ENCODE measurements around the gene LPP.

LPP gene

GRCh38 chr3:188154014-188154808 lies at the start of gene LPP:
Gene LPP (plus strand): TSS chr3:188154157. CDS start chr3:188406121, 251,964 bp downstream.
- Mint-ChIP-seq H3K36me3 (ENCODE audit: low read depth) (peaks cover 38% of the 10 kb centered on the region), H3K27ac (peak within 1 kb of the TSS; percentile 97), H3K9me3 (peaks cover 3% of the 10 kb centered on the region), H3K4me1 (ENCODE audit: low read depth) (peaks cover 59% of the 10 kb centered on the region), H3K27me3 (no peaks in the 10 kb centered on the region), H3K4me3 (peak within 1 kb of the TSS; percentile 99)
- intact Hi-C loops (cut with micrococcal nuclease) = loop anchor here (2.0 to 10.0 kb wide), 3 partner anchors 117 to 801 kb away; no protein-coding TSS in a partner anchor

- H3K27me3 Mint-ChIP-seq = peaks cover 12% of the 10 kb centered on the region
- peaks cover 7% of the 10 kb centered on the region for H3K9me3 Mint-ChIP-seq
- peaks cover 9% of the 10 kb centered on the region for H3K4me1 Mint-ChIP-seq (ENCODE audit: low read depth)
- no peak overlapping the region for H3K4me3 Mint-ChIP-seq
- intact Hi-C loops (cut with micrococcal nuclease) = no loop called here
- H3K27ac Mint-ChIP-seq = no peak overlapping the region
- H3K36me3 Mint-ChIP-seq (ENCODE audit: low read depth) = no peaks in the 10 kb centered on the region
Observed at GRCh38 chr3:188106006-188106405, 48.0 kb upstream of the LPP start.

- H3K36me3 Mint-ChIP-seq (ENCODE audit: low read depth) = no peaks in the 10 kb centered on the region
- intact Hi-C loops (cut with micrococcal nuclease) = no loop called here
- no peak overlapping the region for H3K27ac Mint-ChIP-seq
- H3K4me1 Mint-ChIP-seq (ENCODE audit: low read depth) = peaks cover 9% of the 10 kb centered on the region
- peaks cover 12% of the 10 kb centered on the region for H3K27me3 Mint-ChIP-seq
- peaks cover 3% of the 10 kb centered on the region for H3K9me3 Mint-ChIP-seq
- no peak overlapping the region for H3K4me3 Mint-ChIP-seq
Observed at GRCh38 chr3:188106454-188106853, 47.5 kb upstream of the LPP start.

GRCh38 chr3:188106887-188107830 lies 46.8 kb upstream of the LPP start:
- intact Hi-C loops (cut with micrococcal nuclease) = no loop called here
- Mint-ChIP-seq H3K27ac (no peak overlapping the region), H3K27me3 (peaks cover 12% of the 10 kb centered on the region), H3K4me1 (ENCODE audit: low read depth) (peaks cover 9% of the 10 kb centered on the region), H3K9me3 (no peaks in the 10 kb centered on the region), H3K36me3 (ENCODE audit: low read depth) (no peaks in the 10 kb centered on the region), H3K4me3 (no peak overlapping the region)

- Mint-ChIP-seq H3K27me3 (peaks cover 12% of the 10 kb centered on the region), H3K4me3 (no peak overlapping the region), H3K9me3 (no peaks in the 10 kb centered on the region), H3K27ac (no peak overlapping the region), H3K4me1 (ENCODE audit: low read depth) (peaks cover 14% of the 10 kb centered on the region), H3K36me3 (ENCODE audit: low read depth) (no peaks in the 10 kb centered on the region)
- intact Hi-C loops (cut with micrococcal nuclease) = no loop called here
Observed at GRCh38 chr3:188108703-188109412, 45.1 kb upstream of the LPP start.

- Mint-ChIP-seq H3K27ac (no peak overlapping the region), H3K27me3 (peaks cover 10% of the 10 kb centered on the region), H3K36me3 (ENCODE audit: low read depth) (no peaks in the 10 kb centered on the region), H3K4me3 (no peak overlapping the region), H3K9me3 (no peaks in the 10 kb centered on the region), H3K4me1 (ENCODE audit: low read depth) (peaks cover 18% of the 10 kb centered on the region)
- intact Hi-C loops (cut with micrococcal nuclease) = no loop called here
Observed at GRCh38 chr3:188111002-188111584, 42.9 kb upstream of the LPP start.

GRCh38 chr3:188113756-188114155 lies 40.2 kb upstream of the LPP start:
- Mint-ChIP-seq H3K36me3 (ENCODE audit: low read depth) (no peaks in the 10 kb centered on the region), H3K9me3 (no peaks in the 10 kb centered on the region), H3K4me3 (no peak overlapping the region), H3K27me3 (peaks cover 2% of the 10 kb centered on the region), H3K27ac (no peak overlapping the region), H3K4me1 (ENCODE audit: low read depth) (peaks cover 18% of the 10 kb centered on the region)
- intact Hi-C loops (cut with micrococcal nuclease) = no loop called here

- H3K27ac Mint-ChIP-seq = no peak overlapping the region
- H3K27me3 Mint-ChIP-seq = peaks cover 2% of the 10 kb centered on the region
- no peak overlapping the region for H3K4me3 Mint-ChIP-seq
- H3K36me3 Mint-ChIP-seq (ENCODE audit: low read depth) = no peaks in the 10 kb centered on the region
- no peaks in the 10 kb centered on the region for H3K9me3 Mint-ChIP-seq
- peaks cover 21% of the 10 kb centered on the region for H3K4me1 Mint-ChIP-seq (ENCODE audit: low read depth)
- intact Hi-C loops (cut with micrococcal nuclease) = no loop called here
Observed at GRCh38 chr3:188119846-188120245, 34.1 kb upstream of the LPP start.

GRCh38 chr3:188122571-188123169 lies 31.3 kb upstream of the LPP start:
- Mint-ChIP-seq H3K4me1 (ENCODE audit: low read depth) (peaks cover 27% of the 10 kb centered on the region), H3K4me3 (no peak overlapping the region), H3K27ac (peak overlapping the region; percentile 66), H3K9me3 (no peaks in the 10 kb centered on the region), H3K36me3 (ENCODE audit: low read depth) (no peaks in the 10 kb centered on the region), H3K27me3 (peaks cover 2% of the 10 kb centered on the region)
- intact Hi-C loops (cut with micrococcal nuclease) = no loop called here

- Mint-ChIP-seq H3K27me3 (peaks cover 2% of the 10 kb centered on the region), H3K36me3 (ENCODE audit: low read depth) (no peaks in the 10 kb centered on the region), H3K9me3 (no peaks in the 10 kb centered on the region), H3K4me1 (ENCODE audit: low read depth) (peaks cover 27% of the 10 kb centered on the region), H3K4me3 (no peak overlapping the region), H3K27ac (no peak overlapping the region)
- intact Hi-C loops (cut with micrococcal nuclease) = no loop called here
Observed at GRCh38 chr3:188123170-188123905, 30.6 kb upstream of the LPP start.

- no peaks in the 10 kb centered on the region for H3K36me3 Mint-ChIP-seq (ENCODE audit: low read depth)
- intact Hi-C loops (cut with micrococcal nuclease) = no loop called here
- H3K9me3 Mint-ChIP-seq = no peaks in the 10 kb centered on the region
- H3K27me3 Mint-ChIP-seq = no peaks in the 10 kb centered on the region
- no peak overlapping the region for H3K4me3 Mint-ChIP-seq
- peaks cover 27% of the 10 kb centered on the region for H3K4me1 Mint-ChIP-seq (ENCODE audit: low read depth)
- H3K27ac Mint-ChIP-seq = no peak overlapping the region
Observed at GRCh38 chr3:188124184-188124583, 29.8 kb upstream of the LPP start.

GRCh38 chr3:188125076-188125475 lies 28.9 kb upstream of the LPP start:
- H3K36me3 Mint-ChIP-seq (ENCODE audit: low read depth) = no peaks in the 10 kb centered on the region
- H3K27ac Mint-ChIP-seq = no peak overlapping the region
- peaks cover 27% of the 10 kb centered on the region for H3K4me1 Mint-ChIP-seq (ENCODE audit: low read depth)
- no peak overlapping the region for H3K4me3 Mint-ChIP-seq
- no peaks in the 10 kb centered on the region for H3K27me3 Mint-ChIP-seq
- H3K9me3 Mint-ChIP-seq = no peaks in the 10 kb centered on the region
- intact Hi-C loops (cut with micrococcal nuclease) = no loop called here

GRCh38 chr3:188126276-188126675 lies 27.7 kb upstream of the LPP start:
- no peaks in the 10 kb centered on the region for H3K27me3 Mint-ChIP-seq
- H3K4me1 Mint-ChIP-seq (ENCODE audit: low read depth) = peaks cover 27% of the 10 kb centered on the region
- H3K27ac Mint-ChIP-seq = no peak overlapping the region
- no peaks in the 10 kb centered on the region for H3K36me3 Mint-ChIP-seq (ENCODE audit: low read depth)
- intact Hi-C loops (cut with micrococcal nuclease) = no loop called here
- no peaks in the 10 kb centered on the region for H3K9me3 Mint-ChIP-seq
- no peak overlapping the region for H3K4me3 Mint-ChIP-seq

All from dendritic cell treated with granulocyte-macrophage colony-stimulating factor and Interleukin-4, amounts not matched to agents 40 ng/mL and 50 ng/mL, for 4 days (primary cell).